GM19372 (cell line): ENCODE data around the gene C19orf44.
"Not testable (repeated sequence)": the region's sequence is repeated elsewhere in the genome, so short reads cannot be mapped to it uniquely, and the experiment has no call there.

Experiments used
- ATAC-seq: cut with Tn5 transposase; IDR thresholded peaks from one replicate; pipeline ENCODE4 v1.9.1; 2021; ENCODE audit warnings: mild to moderate bottlenecking, low read depth, moderate library complexity; ENCODE audit not compliant: unreplicated experiment

The C19orf44 gene

DNA sequence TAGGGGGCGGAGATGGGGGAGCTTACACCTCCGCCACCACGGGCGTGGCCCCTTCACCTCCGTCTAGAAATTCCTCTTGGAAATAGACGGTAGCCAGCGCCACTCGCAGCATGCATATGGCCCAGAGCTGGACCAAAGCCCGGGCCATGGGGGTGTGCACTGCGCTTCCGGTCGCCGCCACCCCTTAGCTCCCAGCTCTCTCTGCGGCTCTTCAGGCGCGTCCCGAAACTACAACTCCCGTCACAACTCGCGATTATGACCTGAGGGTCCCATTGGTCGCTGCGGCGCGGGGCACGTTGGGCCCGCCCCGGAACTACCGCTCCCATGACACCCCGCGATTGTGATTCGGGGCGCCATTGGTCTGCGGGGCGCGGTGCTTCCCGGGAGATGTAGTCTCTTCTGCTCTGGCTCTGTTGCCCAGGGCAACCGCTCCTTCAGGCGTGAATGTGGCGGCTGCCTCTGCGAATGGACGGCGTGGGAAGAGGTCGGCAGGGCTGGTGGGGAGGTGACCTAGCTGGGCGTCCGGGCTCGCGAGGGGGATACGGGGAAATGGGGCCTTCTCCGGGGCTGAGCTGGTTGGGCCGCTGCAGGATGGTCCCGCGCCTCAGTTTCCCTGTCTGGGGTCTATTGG lies at the start of gene C19orf44, which contains the start of gene CALR3:
C19orf44 (plus strand) TSS at position 413 of the 631 bp plus-strand sequence. CDS start 4,399 bp downstream, outside the sequence.
CALR3 (minus strand) TSS at position 186 of the 631 bp plus-strand sequence; CDS start at position 148, 38 bp downstream.
- peak; percentile 96 for ATAC-seq

DNA sequence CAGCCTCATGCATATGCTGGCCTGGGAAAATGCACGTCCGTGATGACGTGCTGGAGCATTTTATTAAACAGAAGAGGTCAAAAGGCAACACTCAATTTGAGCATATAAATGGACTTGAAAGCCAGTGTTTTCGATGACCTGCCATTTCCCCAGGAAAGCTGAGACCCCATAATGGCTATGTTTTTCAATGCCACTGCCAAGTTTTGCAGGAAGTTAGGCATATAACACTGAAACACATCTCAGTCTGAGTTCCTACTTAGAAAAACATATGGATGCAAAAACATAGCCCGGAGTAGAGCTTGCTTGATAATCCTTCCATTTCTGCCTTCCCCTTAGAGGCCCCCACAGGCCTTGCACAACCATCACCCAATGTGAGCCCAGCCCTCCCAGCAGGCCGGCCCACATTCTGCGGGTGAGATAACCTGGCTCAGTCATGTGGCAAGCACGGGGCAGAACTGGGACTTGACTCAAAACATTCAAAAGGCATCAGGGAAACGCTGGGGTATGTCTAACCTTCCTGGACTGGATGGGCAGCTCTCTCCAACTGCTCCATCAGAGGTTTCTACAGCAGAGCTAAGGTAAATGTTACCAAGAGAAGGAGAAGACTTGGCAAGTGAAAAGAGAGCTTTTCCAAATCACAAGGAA lies 49.3 kb upstream of the C19orf44 start:
- no peak for ATAC-seq

DNA sequence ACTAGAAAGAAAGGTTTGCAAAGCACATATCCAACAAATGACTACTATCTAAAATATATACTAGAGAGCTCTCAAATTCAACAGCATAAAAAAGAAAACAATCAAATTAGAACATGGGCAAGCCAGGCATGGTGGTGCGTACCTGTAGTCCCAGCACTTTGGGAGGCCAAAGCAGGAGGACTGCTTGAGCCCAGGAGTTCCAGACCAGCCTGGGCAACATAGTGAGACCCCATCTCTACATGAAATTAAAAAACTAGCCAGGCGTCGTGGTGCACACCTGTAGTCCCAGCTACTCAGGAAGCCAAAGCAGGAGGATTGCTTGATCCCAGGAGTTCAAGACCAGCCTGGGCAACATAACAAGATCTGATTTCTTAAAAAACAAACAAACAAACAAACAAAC lies 47.3 kb upstream of the C19orf44 start:
- not testable (repeated sequence) for ATAC-seq

DNA sequence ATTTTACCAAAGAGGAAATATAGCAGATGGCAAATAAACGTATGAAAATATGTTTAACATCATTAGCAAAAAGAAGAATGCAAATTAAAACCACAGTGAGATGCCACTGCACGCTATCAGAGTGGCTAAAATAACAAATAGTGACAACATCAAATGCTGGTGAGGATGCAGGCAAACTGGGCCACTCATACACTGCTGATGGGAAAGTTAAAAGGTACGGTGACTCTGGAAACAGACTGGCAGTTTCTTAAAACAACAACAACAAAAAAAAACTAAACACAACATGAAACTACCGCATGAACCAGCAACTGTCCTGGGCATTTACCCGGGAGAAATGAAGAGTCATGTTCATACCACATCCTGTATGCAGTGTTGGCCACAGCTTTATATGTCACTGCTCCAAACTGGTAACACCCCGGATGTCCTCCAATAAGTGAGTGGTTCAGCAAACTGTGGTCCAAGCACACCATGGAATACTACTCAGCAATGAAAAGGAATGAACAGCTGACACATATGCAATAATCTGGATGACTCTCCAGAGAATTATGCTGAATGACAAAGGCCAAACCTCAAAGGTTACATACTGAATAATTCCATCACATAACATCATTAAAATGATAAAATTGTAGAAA lies 46.7 kb upstream of the C19orf44 start:
- no peak for ATAC-seq

DNA sequence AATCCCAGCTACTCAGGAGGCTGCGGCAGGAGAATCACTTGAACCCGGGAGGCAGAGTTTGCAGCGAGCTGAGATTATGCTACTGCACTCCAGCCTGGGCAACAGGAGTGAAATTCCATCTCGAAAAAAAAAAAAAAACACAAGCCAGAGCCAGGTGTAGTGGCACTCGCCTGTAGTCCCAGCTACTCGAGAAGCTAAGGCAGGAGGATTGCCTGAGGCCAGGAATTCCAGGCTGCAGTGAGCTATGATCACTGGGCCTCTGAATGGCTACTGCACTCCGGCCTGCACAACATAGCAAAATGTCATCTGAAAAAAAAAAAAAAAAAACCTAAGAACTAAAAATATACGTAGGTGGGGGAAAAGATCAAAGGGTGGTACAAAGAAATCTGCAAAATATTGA lies 43.9 kb upstream of the C19orf44 start:
- ATAC-seq, result no peak

DNA sequence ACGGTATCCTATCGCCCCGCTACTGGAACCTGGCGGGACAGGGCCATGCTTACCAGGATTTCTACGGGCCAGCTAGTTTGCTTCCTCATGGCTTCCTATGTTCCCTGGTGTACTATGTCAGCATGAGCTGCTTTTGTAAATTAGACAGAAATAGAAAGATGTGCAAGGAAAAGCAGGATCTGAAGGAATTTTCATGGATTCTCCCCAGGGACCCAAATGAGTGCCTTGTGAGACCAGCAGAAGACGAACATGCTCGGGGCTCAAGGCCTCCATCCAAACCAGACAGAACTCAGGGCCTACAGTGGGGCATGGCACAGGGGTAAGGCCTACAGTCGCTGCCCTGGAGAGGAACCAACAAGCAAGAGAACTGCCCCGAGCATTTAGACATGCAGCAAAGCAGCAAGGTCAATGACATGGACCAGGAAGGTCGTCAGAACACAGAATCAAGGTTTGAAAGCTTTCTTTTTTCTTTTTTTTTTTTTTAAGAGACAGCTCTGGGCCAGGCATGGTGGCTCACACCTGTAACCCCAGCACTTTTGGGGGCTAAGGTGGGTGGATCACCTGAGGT lies 41.8 kb upstream of the C19orf44 start:
- ATAC-seq, result no peak

DNA sequence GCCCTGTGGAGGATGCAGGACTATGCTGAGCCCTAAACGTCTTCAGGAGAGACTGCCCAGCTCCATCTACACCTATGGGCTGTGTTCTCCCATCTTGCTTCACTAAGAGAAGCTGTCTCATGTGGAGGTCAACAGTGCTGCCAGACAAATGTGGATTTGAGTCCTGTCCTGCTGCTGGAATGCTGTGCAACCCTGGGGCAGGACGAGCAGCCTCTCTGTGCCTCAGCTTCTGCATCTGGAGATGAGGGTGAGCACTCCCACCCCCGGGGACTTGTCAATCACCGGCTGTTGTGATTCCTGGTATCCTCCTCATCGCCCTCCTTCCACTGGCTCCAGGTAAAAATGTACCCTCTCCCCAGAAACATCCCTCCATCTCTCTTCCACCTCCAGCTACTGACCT lies 40.7 kb upstream of the C19orf44 start:
- ATAC-seq, result no peak

DNA sequence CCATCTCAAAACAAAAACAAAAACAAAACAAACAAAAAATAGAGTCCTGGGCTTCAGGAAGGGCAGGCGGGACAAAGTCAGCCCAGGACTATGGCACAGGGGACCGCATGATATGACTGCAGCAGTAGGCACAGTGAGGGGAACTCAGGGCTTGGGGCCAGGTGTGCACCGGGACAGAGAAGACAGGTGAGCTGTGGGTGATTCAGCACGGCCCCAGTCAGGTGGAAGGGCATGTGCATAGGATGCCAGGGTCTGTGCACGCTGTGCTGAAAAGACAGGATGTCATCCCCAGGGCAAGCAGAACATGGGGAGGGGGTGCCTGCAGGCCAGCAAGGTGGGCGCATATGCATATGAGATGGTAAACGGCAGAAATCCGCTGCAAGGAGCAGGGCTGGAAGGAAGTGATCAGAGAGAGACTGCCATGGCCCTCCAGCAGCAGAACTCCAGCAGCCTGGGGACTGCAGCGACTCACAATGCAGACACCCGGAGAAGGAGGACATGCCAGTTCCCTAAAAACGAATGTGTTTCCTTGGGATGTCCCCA lies 39.5 kb upstream of the C19orf44 start:
- ATAC-seq, result no peak

DNA sequence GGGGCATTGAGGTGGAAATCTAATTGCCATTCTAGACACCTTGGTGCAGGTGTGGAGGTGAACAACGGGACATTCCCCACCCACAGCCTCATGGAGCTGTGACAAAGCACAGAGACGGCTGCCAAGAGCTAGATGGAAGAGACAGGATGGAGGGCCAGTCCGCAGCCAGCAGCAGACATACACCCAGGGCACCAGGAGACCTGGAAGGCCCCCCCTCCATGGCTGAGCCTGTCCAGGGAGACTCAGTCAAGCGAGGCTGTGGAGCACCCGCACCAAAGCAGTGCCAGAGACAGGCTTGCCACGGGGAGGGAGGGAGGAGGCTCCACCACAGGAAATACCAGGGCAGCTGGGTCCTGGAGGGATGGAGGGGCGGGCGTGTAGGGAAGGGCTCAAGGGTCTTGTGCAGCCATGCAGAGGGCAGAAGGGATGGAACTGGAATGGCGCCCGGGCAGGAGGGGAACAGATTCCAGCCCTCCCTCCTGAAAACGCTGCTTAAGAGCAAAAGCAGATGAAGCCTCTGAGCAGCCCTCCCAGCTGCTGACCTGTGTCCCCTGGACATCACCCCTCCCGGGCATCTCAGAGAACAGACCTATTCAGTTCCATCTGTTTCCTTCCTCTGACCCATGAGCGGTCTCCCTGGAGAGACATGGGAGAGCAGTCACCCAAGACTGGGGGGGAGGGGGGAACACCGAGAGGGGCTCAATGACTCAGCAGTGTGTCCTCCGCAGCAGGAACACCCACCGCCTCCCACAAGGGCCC lies 38.8 kb upstream of the C19orf44 start:
- no peak for ATAC-seq

DNA sequence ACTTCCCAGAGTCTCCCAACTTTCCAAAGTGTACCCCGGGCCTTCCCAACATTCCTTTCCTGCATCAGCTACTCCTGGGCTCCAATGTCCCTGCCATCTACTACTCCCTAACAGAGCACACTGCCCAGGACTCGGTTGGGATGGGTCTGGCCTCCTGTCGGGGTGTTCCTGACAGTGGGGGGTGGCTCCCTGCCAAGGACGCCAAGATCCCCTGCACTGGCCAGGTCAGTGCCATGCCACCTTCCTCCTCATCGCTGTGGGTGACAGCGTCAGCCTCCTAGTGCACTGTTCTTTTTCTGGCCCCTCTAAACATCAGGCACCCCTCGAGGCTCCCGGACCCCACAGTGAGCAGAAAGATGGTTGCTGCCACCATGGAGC lies 38.3 kb upstream of the C19orf44 start:
- no peak for ATAC-seq

DNA sequence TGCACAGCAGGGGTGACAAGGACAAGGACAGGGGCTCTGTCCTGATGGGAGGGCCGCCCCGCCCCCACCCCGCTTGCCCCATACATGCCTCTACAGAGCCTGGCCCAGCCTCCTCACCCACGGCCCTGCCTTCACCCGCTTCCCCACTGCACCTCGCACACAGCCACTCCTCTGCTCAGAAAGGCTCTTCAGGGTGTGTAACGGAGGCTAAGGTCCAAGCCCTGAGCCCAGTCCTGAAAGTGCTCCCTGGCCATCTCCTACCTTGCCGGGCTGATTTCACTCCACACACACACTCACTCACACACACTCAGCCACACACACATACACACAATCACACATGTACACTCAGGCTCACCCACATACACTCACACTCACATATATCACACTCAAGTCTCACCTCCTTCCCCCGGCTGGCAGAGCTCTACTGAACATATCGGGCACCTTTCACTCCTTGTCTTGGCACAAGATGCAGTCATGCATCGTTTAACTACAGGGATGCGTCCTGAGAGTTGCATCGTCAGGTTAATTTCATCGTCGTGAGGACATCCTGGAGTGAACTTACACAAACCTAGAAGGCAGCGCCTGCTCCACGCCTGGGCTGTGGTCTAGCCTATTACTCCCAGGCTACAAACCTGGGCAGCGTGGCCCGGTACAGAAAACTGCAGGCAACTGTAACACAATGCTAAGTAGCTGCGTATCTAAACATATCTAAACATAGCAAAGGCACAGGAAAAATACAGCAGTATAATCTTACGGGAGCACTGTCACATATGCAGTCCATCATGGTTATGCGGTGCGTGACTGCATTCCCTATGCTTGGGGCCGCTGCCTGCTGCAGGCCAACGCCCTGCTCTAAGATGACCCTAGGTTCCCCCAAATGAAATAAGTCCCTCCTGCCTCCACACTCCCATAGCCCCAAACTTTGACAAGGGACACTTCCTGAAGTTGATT lies 37.5 kb upstream of the C19orf44 start:
- ATAC-seq, result no peak

DNA sequence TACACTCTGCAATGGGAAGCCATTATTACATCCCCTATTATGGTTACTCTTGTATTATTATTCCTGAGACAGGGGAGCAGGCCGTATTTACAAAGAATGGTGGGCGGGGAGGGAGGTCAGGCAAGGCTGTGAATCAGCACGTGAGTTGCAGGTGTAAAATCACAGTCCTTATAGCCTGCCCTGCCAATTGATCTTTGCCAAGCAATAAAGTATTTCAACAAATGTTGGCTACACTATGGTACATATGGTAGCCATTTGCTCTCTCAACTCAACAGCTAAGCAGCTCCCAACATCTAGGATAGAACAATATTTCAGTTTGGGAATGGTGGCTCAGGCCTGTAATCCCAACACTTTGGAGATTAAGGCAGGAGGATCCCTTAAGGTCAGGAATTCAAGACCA lies 36.5 kb upstream of the C19orf44 start:
- no peak for ATAC-seq

DNA sequence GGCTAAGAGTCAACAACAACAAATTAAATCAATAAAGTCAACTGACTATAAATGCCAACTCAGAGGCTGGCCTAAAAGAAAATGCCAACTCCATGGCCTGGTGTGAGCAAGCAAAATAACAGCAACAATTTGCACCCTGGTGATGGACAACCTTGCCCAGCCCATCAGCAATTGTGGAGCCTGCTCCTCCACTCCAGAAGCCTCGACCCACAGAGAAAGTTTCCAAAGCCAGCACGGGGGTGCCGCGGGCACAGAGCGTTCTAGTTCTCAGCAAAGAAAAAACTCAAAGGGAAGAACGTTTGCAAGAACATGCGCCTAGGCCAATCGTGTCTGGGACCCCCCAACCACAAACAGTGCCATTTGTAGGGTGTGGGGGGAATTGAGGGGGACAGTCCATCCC lies 35.7 kb upstream of the C19orf44 start:
- ATAC-seq, result no peak

DNA sequence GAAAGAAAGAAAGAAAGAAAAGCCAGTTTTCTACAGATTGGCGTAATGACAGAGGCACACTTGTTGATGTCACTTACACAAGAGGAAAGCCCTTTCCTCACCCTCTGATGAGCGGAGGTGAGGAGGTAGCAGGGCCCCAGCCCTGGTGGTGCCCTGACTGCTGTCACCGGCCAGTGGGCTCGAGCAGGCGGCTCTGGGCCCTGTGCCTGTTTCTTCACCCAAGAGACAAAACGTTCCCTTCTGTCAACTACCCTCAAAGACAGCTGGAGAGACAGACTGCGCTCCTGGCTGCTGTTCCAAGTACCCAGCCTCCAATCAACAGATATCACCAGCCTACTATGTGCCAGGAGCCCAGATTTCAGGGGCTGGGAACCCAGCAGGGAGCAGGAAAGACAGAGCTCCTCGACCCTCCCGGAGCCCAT lies 34.6 kb upstream of the C19orf44 start:
- no peak for ATAC-seq

DNA sequence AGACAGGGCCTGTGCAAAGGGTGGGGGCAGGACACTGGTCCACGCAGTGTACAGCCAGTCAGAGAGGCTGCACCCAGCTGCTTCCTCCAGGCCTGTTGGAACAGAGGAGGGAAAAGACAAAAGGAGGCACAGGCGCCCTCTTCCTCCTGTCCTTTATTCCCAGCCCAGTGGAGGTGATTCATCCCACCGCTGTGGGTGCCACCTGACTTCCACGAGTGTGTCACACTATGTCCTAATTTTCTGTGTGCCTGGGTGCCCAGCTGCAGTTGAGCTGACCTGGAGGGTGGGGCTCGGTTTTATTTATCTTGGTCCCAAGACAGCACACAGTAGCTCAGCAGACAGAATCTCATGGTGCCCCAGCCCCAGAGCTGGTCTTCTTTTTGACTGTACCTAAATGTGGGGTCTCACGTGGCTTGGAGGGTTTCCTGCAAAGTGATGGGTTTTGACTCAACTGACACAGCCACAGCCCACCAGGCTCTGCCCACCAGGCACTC lies 33.4 kb upstream of the C19orf44 start:
- ATAC-seq, result no peak

DNA sequence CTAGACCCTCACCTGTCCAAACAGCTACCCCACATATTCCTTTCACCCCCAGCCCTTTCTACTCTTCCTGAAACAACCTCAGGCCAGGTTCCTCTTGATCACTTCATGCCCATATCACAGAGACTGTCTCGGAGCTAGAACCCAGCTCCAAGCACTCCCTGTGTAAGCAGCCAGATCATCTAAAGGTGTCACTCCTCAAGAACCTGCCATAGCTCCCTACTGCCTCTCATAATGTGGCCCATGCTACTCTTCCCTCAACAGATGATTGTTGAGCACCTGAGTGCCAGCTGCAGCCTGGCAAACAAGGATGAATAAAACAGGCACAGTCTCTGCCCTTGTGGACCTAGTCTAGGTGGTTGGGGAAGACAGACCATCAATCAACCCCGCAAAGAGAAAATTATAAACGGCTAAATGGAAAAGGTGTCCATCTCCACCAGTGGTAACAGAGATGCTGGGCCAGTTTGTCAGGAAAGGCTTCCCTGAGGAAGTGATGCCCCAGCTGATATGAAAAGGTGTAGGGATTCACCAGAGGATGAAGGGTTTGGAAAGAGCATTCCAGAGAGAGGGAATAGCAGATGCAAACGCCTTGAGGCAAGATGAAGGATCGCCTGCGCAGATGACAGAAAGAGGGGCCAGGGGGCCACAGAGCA lies 32.7 kb upstream of the C19orf44 start:
- no peak for ATAC-seq

DNA sequence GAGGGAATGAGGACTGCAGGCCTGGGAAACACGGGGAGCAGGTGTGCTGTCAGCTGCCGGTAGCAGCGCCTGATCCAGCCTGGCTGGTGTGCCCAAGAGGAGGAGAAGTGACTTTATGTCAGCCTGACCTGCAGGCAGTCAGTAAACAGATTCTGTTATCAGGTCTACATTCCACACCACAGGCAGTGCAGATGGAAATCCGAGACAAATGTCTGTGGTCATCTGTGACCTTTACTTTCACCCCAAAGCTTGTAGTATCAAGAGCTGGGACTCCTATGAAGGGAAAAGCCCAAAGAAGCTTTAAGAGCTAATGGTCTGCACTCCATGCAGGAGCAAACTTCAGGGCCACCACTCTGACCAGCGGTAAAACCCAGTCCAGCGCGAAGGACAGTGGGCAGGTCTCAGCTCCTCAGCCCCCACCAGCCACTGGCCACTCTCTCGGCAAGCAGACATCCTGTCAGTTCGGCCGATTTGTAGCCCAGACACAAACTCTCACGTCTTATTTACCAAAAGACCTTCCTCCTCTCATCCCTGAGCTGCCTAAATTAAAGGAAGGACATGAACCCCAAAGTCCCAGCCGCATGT lies 32.1 kb upstream of the C19orf44 start:
- no peak for ATAC-seq

DNA sequence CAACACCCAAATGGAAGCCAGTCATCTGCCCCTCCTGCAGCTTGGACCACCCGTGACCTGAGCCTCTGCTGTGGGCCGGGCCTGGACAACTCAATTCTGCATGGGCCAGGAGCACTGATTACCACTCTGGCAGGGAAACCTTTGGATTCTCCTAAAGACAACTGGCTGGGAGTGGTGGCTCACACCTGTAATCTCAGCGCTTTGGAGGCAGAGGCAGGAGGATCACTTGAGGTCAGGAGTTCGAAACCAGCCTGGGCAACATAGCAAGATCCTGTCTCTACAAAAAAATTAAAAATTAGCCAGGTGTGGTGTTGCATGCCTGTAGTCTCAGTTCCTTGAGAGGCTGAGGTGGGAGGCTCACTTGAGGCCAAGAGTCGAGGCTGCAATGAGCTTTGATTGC lies 31.0 kb upstream of the C19orf44 start:
- ATAC-seq, result no peak
